GM13976 (cell line): ENCODE measurements around the gene EMC1.
"Not testable (repeated sequence)": the region's sequence is repeated elsewhere in the genome, so short reads cannot be mapped to it uniquely, and the experiment has no call there.

ENCODE experiments used
- DNase-seq: peaks from one replicate; pipeline ENCODE4 v3.0.0; 2012; ENCODE audit warnings: low spot score
- CTCF ChIP-seq: IDR thresholded peaks from 2 replicates; pipeline ENCODE4 v1.5.1; 2012; ENCODE audit warnings: borderline replicate concordance, mild to moderate bottlenecking; ENCODE audit not compliant: insufficient read depth; ENCODE audit errors: extremely low read depth, missing control alignments, control extremely low read depth
- in situ Hi-C: fragments of 300-500 bp; cut with MboI; formaldehyde crosslinking; loops from one replicate; pipeline ENCODE4 v1.12.0; 2022; ENCODE audit warnings: low sequenced_read_pairs, mixed read lengths, inconsistent platforms; ENCODE audit not compliant: unreplicated experiment

Gene EMC1

GRCh38 chr1:19232524-19232846 is 18.8 kb downstream of the EMC1 start:
- DNase-seq, result no peak
- TF ChIP-seq CTCF, result no peak
- in situ Hi-C loops, result no loop called here

- in situ Hi-C loops, DNase-seq: not testable (repeated sequence)
Measured at GRCh38 chr1:19231736-19232523, 19.4 kb downstream of the EMC1 start.

GRCh38 chr1:19229828-19230325 is 21.4 kb downstream of the EMC1 start:
- in situ Hi-C loops, result no loop called here
- no peak for TF ChIP-seq CTCF
- no peak for DNase-seq

GRCh38 chr1:19229229-19229628 is 22.1 kb downstream of the EMC1 start:
- in situ Hi-C loops, result no loop called here
- no peak for TF ChIP-seq CTCF
- DNase-seq, result no peak

GRCh38 chr1:19222979-19223824 is 28.1 kb downstream of the EMC1 start:
- in situ Hi-C loops, result no loop called here
- no peak for DNase-seq
- TF ChIP-seq CTCF, result no peak

GRCh38 chr1:19222573-19222972 is 28.8 kb downstream of the EMC1 start:
- no peak for DNase-seq
- TF ChIP-seq CTCF, result no peak
- in situ Hi-C loops, result no loop called here

- in situ Hi-C loops, result no loop called here
- TF ChIP-seq CTCF, result no peak
- DNase-seq, result no peak
Measured at GRCh38 chr1:19220991-19221390, 30.3 kb downstream of the EMC1 start.
